H1 (cell line): ENCODE results near the gene TXNL4A. TPM values are rescaled to one million over a fixed set of nuclear protein-coding genes. Genes with fewer than 3 reads are reported as not detected.

Source experiments
- CTCF ChIA-PET: fragments of 300-600 bp; sonication (Branson Sonifier 250); formaldehyde crosslinking; loops from one replicate; lab custom pipeline; 2021; ENCODE audit not compliant: partially characterized antibody; lab: Charles Lee
- POLR2A ChIA-PET: fragments of 300-600 bp; sonication (Branson Sonifier 250); formaldehyde crosslinking; loops from one replicate; lab custom pipeline; 2021; ENCODE audit warnings: inconsistent platforms; ENCODE audit not compliant: partially characterized antibody; lab: Charles Lee
- DNase-seq, 2 experiments: peaks; one replicate each; pipeline versions ENCODE4 v3.0.0 to v3.0.0-alpha.2; 2010 to 2022; ENCODE audit warnings: low spot score in 2 of 2, low read depth in 1 of 2, mixed read lengths in 1 of 2
- FAIRE-seq: peaks from 2 replicates; lab custom pipeline; 2011; peaks lifted over from hg19 to GRCh38; lab: Jason Lieb, UNC
- H2AFZ ChIP-seq: 2 replicates; pipeline ENCODE4 v1.8.1; 2012; ENCODE audit warnings: low read length, inconsistent platforms
- H2AK5ac ChIP-seq: 2 replicates; pipeline ENCODE4 v1.6.1; 2013; ENCODE audit warnings: low read depth, low read length
- H2BK120ac ChIP-seq: replicated peaks from 2 replicates; pipeline ENCODE3; 2013; ENCODE audit warnings: low read depth, low read length, inconsistent platforms
- H2BK12ac ChIP-seq: 2 replicates; pipeline ENCODE4 v1.6.1; 2013; ENCODE audit warnings: low read depth, low read length
- H2BK15ac ChIP-seq: 2 replicates; pipeline ENCODE4 v1.6.1; 2013; ENCODE audit warnings: low read length
- H2BK20ac ChIP-seq: 2 replicates; pipeline ENCODE4 v1.6.1; 2013; ENCODE audit warnings: low read length
- H2BK5ac ChIP-seq: 2 replicates; pipeline ENCODE4 v1.6.1; 2013; ENCODE audit warnings: low read depth, low read length
- H3K14ac ChIP-seq: 2 replicates; pipeline ENCODE4 v1.6.1; 2013; ENCODE audit warnings: inconsistent platforms; ENCODE audit not compliant: insufficient read length
- H3K18ac ChIP-seq: 2 replicates; pipeline ENCODE4 v1.6.1; 2013; ENCODE audit warnings: low read length; ENCODE audit errors: extremely low read depth
- H3K23ac ChIP-seq: 2 replicates; pipeline ENCODE4 v1.6.1; 2013; ENCODE audit warnings: inconsistent platforms; ENCODE audit not compliant: insufficient read length
- H3K23me2 ChIP-seq: 2 replicates; pipeline ENCODE4 v1.6.1; 2013; ENCODE audit warnings: low read depth, low read length
- H3K27ac ChIP-seq: 2 replicates; pipeline ENCODE4 v1.6.1; 2011; ENCODE audit warnings: low read depth, low read length, inconsistent platforms
- H3K27me3 ChIP-seq, 4 experiments: replicated peaks in 1 of 4; 1 replicate in 1 of 4; 2 replicates in 3 of 4; pipeline versions ENCODE4 v1.6.1 to v1.8.1; 2011 to 2013; ENCODE audit warnings: low read length in 3 of 4, mild to moderate bottlenecking in 3 of 4, inconsistent platforms in 2 of 4, mixed read lengths in 2 of 4, moderate library complexity in 1 of 4; ENCODE audit not compliant: control insufficient read depth in 3 of 4, insufficient read depth in 3 of 4; ENCODE audit errors: extremely low read depth in 1 of 4
- H3K36me3 ChIP-seq, 4 experiments: 2 replicates each; pipeline versions ENCODE4 v1.6.1 to v1.8.1; 2011 to 2013; ENCODE audit warnings: mild to moderate bottlenecking in 4 of 4, low read length in 3 of 4, moderate library complexity in 2 of 4, control low read depth in 1 of 4, inconsistent platforms in 1 of 4; ENCODE audit not compliant: insufficient read depth in 4 of 4, control insufficient read depth in 2 of 4
- H3K4ac ChIP-seq: replicated peaks from 2 replicates; pipeline ENCODE3; 2013; ENCODE audit warnings: low read length, low read depth, mixed read lengths, inconsistent platforms; ENCODE audit not compliant: insufficient read length
- H3K4me1 ChIP-seq, 4 experiments: replicated peaks in 1 of 4; 1 replicate in 1 of 4; 2 replicates in 3 of 4; pipeline versions ENCODE4 v1.6.1 to v1.8.1; 2011 to 2013; ENCODE audit warnings: low read length in 3 of 4, inconsistent platforms in 2 of 4, mixed read lengths in 1 of 4; ENCODE audit not compliant: insufficient read depth in 4 of 4, control insufficient read depth in 3 of 4
- H3K4me2 ChIP-seq, 2 experiments: 2 replicates each; pipeline versions ENCODE4 v1.6.1 to v1.8.1; 2011 to 2013; ENCODE audit warnings: low read depth in 2 of 2, low read length in 2 of 2, control low read depth in 1 of 2, inconsistent platforms in 1 of 2, mild to moderate bottlenecking in 1 of 2; ENCODE audit not compliant: insufficient read depth in 1 of 2
- H3K4me3 ChIP-seq, 4 experiments: fragments of 200-600, 300-600 bp in 1 of 4; sonication (generic), shearing (Covaris generic), sonication (Bioruptor Twin) in 1 of 4; 2 replicates each; pipeline versions ENCODE4 v1.5.1 to v1.8.1; 2011 to 2016; ENCODE audit warnings: low read length in 4 of 4, low read depth in 3 of 4, control low read depth in 2 of 4, inconsistent platforms in 2 of 4, mild to moderate bottlenecking in 2 of 4, mixed read lengths in 1 of 4, moderate library complexity in 1 of 4; ENCODE audit not compliant: insufficient read depth in 2 of 4; ENCODE audit errors: extremely low read depth in 1 of 4
- H3K56ac ChIP-seq: replicated peaks from 2 replicates; pipeline ENCODE3; 2013; ENCODE audit warnings: low read depth, mild to moderate bottlenecking, mixed read lengths, low read length, inconsistent platforms; ENCODE audit not compliant: insufficient read length
- H3K79me1 ChIP-seq: 2 replicates; pipeline ENCODE4 v1.6.1; 2013; ENCODE audit warnings: low read depth, low read length, control low read depth
- H3K79me2 ChIP-seq, 2 experiments: 2 replicates each; pipeline versions ENCODE4 v1.6.1 to v1.8.1; 2012 to 2013; ENCODE audit warnings: low read length in 2 of 2, mild to moderate bottlenecking in 2 of 2, inconsistent platforms in 1 of 2; ENCODE audit not compliant: insufficient read depth in 2 of 2, control insufficient read depth in 1 of 2
- H3K9ac ChIP-seq, 4 experiments: replicated peaks in 1 of 4; 1 replicate in 1 of 4; 2 replicates in 3 of 4; pipeline versions ENCODE4 v1.6.1 to v1.8.1; 2011 to 2013; ENCODE audit warnings: low read depth in 3 of 4, low read length in 3 of 4, control low read depth in 2 of 4, mild to moderate bottlenecking in 2 of 4, moderate library complexity in 2 of 4, inconsistent platforms in 1 of 4; ENCODE audit errors: extremely low read depth in 1 of 4
- H3K9me3 ChIP-seq, 2 experiments: 2 replicates each; pipeline versions ENCODE4 v1.6.1 to v1.8.1; 2012 to 2013; ENCODE audit warnings: mild to moderate bottlenecking in 2 of 2, moderate library complexity in 2 of 2, control low read depth in 1 of 2, inconsistent platforms in 1 of 2, low read depth in 1 of 2, low read length in 1 of 2, mixed read lengths in 1 of 2; ENCODE audit not compliant: insufficient read depth in 2 of 2
- H4K20me1 ChIP-seq, 2 experiments: replicated peaks in 1 of 2; 2 replicates each; pipeline versions ENCODE3 to v1.8.1; 2011 to 2013; ENCODE audit warnings: inconsistent platforms in 2 of 2, low read length in 2 of 2, mild to moderate bottlenecking in 1 of 2; ENCODE audit not compliant: insufficient read depth in 2 of 2, control insufficient read depth in 1 of 2
- H4K5ac ChIP-seq: 2 replicates; pipeline ENCODE4 v1.6.1; 2013; ENCODE audit warnings: low read length, low read depth, mixed read lengths, inconsistent platforms; ENCODE audit not compliant: insufficient read length
- H4K8ac ChIP-seq: 2 replicates; pipeline ENCODE4 v1.8.0; 2013; ENCODE audit warnings: mild to moderate bottlenecking, moderate library complexity, low read length, inconsistent platforms; ENCODE audit not compliant: insufficient read depth; ENCODE audit errors: extremely low read depth
- H4K91ac ChIP-seq: replicated peaks from 2 replicates; pipeline ENCODE3; 2013; ENCODE audit warnings: low read length, mixed read lengths, inconsistent platforms; ENCODE audit not compliant: insufficient read length
- WGBS, 2 experiments: shearing (Covaris generic) in 1 of 2; methylation state at CpG; one replicate each; pipeline versions ENCODE4 v1.1.6 to v1.1.7; 2013 to 2015; ENCODE audit warnings: low lambda C conversion rate in 2 of 2, mixed read lengths in 2 of 2, inconsistent platforms in 1 of 2, low coverage in 1 of 2, missing lambda C conversion rate in 1 of 2; ENCODE audit not compliant: insufficient replicate concordance in 2 of 2, insufficient coverage in 1 of 2, insufficient read length in 1 of 2; ENCODE audit errors: extremely low coverage in 1 of 2, missing lambda C conversion rate in 1 of 2; 5-methylcytosine and 5-hydroxymethylcytosine counted together
- polyA plus RNA-seq, 7 experiments: library from polyadenylated mRNA; depleted of rRNA in 3 of 7; stranded (reverse) in 5 of 7; unstranded in 2 of 7; fragments of >200 nt in 5 of 7; fragments of 200-250 nt in 2 of 7; gene quantifications; 1 replicate in 5 of 7; 2 replicates in 1 of 7; 4 replicates in 1 of 7; pipeline versions ENCODE4 v1.2.1 to v1.2.3, GENCODE V29; 2011 to 2013; ENCODE audit warnings: missing spikeins in 2 of 7, mixed read lengths in 2 of 7
- total RNA-seq: library from RNA; stranded (reverse); fragmentation: NEBNext Ultra II Directional; extraction: Animal tissue kit (Norgen Biotek cat#: 25700); gene quantifications from 2 replicates; pipeline ENCODE4 v1.2.1, GENCODE V29; 2021

TXNL4A gene
- total and polyA plus RNA-seq, 2 of the 8 experiments (the other 6 are each of a cell fraction or from before 2014, with no cell fraction given) = 169 to 181 TPM

DNA sequence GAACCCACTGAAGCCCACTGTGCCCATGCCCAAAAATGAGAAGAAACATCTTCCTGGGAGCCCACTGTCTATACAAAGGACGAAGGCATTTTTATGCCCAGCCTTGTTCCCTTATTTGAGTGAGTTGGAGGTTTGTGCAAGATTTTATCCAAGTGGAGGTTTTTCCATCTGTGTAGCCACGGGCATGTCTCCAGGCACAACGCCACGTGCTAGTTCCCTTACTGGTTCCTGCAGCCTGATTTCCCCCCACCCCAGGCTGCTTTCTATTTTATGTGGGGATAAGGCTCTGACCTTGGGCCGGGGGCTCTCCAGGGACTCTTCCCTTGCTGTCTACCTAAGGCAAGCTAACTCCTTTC is 22.2 kb upstream of the TXNL4A start:
- no peaks in the 10 kb centered on the region for H4K20me1 ChIP-seq
- H3K27ac ChIP-seq = no peak overlapping the region
- no peak overlapping the region for H2BK12ac ChIP-seq
- no peak overlapping the region for H3K4ac ChIP-seq
- no peaks in the 10 kb centered on the region for H3K79me2 ChIP-seq
- no peak overlapping the region for H2BK120ac ChIP-seq
- peaks cover 13 to 18% of the 10 kb centered on the region in 2 experiments for H3K9me3 ChIP-seq
- no peaks in the 10 kb centered on the region for H3K23me2 ChIP-seq
- 83% methylated on average over 5 of the region's 5 CpGs; no CpG with 5 or more reads in 1 of the 2 experiments for WGBS, 2 experiments
- H2BK15ac ChIP-seq = no peak overlapping the region
- H3K4me1 ChIP-seq = no peaks in the 10 kb centered on the region; a peak in 1 of 7 replicates
- H3K79me1 ChIP-seq = no peaks in the 10 kb centered on the region
- ChIA-PET CTCF (interaction anchor here (1.9 kb wide), 1 partner anchor 14 kb away, joined by 4 read pairs; no protein-coding TSS in a partner anchor), POLR2A (no interaction called here)
- no peak overlapping the region for H4K91ac ChIP-seq
- no peak overlapping the region for H4K8ac ChIP-seq
- H2BK20ac ChIP-seq = no peak overlapping the region
- H3K4me2 ChIP-seq = no peak overlapping the region
- no peak overlapping the region for H3K4me3 ChIP-seq
- no peak overlapping the region for H3K18ac ChIP-seq
- DNase-seq = no peak
- no peak overlapping the region for H3K23ac ChIP-seq
- H2BK5ac ChIP-seq = no peak overlapping the region
- no peak overlapping the region for H3K9ac ChIP-seq
- no peak overlapping the region for H3K56ac ChIP-seq
- no peaks in the 10 kb centered on the region for H3K27me3 ChIP-seq
- no peak overlapping the region for H4K5ac ChIP-seq
- FAIRE-seq = no peak
- no peak overlapping the region for H2AFZ ChIP-seq
- no peak overlapping the region for H2AK5ac ChIP-seq
- no peak overlapping the region for H3K14ac ChIP-seq
- no peaks in the 10 kb centered on the region for H3K36me3 ChIP-seq
